Measurements from ENCODE around the gene MRPL34.
"Not testable (repeated sequence)": the region's sequence is repeated elsewhere in the genome, so short reads cannot be mapped to it uniquely, and the experiment has no call there.

The MRPL34 gene

DNA sequence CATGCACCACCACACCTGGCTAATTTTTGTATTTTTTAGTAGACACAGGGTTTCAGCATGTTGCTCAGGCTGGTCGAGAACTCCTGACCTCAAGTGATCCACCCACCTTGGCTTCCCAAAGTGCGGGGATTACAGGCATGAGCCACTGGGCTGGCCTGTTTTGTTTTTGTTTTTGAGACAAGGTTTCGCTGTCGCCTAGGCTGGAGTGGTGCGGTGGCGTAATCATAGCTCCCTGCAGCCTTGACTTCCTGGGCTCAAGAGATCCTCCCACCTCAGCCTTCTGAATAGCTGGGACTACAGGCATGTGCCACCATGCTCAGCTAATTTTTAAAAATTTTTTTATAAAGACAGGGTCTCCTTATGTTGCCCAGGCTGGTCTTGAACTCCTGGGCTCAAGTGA is 10.1 kb upstream of the MRPL34 start:
- H3K27ac Mint-ChIP-seq, DNase-seq, H3K9me3 Mint-ChIP-seq, H3K4me3 Mint-ChIP-seq, H3K27me3 Mint-ChIP-seq: not testable (repeated sequence)
- Mint-ChIP-seq H3K4me1 (ENCODE audit: low read depth) (peaks cover 14% of the 10 kb centered on the region), H3K36me3 (ENCODE audit: low read depth) (peaks cover 26% of the 10 kb centered on the region)

DNA sequence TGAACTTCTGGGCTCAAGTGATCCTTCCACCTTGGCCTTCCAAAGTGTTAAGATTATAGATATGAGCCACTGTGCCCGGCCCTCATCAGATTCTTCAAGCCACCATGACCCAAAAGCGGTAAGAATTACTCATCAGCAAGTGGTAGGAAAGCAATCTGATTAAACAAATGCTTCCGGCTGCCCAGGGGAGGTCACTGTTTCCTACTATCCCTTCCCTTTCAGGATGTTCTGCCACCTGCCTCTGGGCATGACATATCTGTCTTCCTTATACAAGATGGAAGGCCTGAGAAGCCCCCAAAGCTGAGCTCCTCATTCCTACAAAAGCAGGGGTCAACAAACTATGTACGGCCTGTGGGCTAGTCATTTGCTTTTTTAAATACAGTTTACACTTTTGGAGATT is 9.4 kb upstream of the MRPL34 start:
- H3K9me3 Mint-ChIP-seq: no peaks in the 10 kb centered on the region
- H3K27me3 Mint-ChIP-seq: no peaks in the 10 kb centered on the region
- no peak for DNase-seq
- H3K36me3 Mint-ChIP-seq (ENCODE audit: low read depth): peaks cover 29% of the 10 kb centered on the region
- H3K27ac Mint-ChIP-seq: peak overlapping the region; percentile 71
- H3K4me3 Mint-ChIP-seq: no peak overlapping the region
- peaks cover 14% of the 10 kb centered on the region for H3K4me1 Mint-ChIP-seq (ENCODE audit: low read depth)

DNA sequence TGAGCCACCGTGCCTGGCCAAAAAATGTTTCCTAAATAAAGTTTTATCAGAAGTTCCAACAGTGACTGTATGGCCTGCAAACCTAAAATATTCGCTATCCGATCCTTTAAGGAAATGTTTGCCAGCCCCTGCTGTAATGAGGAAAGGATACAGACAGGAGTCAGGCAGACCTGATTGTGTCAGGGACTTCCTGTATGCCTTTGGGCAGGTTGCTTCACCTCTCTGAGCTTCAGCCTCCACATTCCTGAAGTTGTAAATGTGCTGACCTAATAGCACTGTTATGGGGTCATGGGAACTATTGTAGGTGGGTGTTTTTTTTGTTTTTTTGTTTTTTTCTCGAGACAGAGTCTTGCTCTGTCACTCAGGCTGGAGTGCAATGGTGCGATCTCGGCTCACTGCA is 8.7 kb upstream of the MRPL34 start:
- no peak overlapping the region for H3K4me3 Mint-ChIP-seq
- peaks cover 31% of the 10 kb centered on the region for H3K36me3 Mint-ChIP-seq (ENCODE audit: low read depth)
- H3K4me1 Mint-ChIP-seq (ENCODE audit: low read depth): peaks cover 12% of the 10 kb centered on the region
- no peak for DNase-seq
- no peaks in the 10 kb centered on the region for H3K27me3 Mint-ChIP-seq
- H3K9me3 Mint-ChIP-seq: no peaks in the 10 kb centered on the region
- H3K27ac Mint-ChIP-seq: peak overlapping the region; percentile 61

DNA sequence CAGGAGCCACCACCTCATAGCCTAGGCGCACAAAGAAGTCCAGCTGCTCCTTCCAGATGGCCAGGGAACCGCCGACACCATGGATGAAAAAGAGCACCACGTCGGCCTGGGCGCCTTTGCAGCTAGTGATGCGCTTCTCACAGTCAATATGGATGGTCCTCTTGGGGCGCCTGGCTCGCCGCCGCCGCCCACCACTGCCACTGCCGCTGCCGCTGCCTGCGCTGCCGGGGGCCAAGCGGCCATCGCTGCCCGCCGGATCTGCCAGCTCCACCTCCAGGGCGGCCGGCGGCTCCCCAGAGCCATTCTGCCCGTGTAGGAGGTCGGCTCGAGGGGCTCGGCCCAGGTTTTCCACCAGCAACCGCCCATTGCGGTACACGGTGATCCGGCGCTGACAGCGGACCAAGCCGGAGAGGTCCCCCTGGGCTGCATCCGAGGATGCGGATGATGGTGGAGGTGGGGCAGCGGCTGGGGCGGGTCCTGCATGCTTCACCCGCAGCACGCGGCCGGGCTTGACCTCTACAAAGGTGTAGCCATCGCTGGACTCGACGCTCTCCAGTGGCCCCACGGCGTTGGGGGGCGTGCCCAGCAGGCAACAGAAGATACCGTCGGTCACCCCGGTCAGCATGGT is 4.6 kb upstream of the MRPL34 start:
- H3K27ac Mint-ChIP-seq: no peak overlapping the region
- H3K36me3 Mint-ChIP-seq (ENCODE audit: low read depth): peaks cover 23% of the 10 kb centered on the region
- H3K4me3 Mint-ChIP-seq: no peak overlapping the region

DNA sequence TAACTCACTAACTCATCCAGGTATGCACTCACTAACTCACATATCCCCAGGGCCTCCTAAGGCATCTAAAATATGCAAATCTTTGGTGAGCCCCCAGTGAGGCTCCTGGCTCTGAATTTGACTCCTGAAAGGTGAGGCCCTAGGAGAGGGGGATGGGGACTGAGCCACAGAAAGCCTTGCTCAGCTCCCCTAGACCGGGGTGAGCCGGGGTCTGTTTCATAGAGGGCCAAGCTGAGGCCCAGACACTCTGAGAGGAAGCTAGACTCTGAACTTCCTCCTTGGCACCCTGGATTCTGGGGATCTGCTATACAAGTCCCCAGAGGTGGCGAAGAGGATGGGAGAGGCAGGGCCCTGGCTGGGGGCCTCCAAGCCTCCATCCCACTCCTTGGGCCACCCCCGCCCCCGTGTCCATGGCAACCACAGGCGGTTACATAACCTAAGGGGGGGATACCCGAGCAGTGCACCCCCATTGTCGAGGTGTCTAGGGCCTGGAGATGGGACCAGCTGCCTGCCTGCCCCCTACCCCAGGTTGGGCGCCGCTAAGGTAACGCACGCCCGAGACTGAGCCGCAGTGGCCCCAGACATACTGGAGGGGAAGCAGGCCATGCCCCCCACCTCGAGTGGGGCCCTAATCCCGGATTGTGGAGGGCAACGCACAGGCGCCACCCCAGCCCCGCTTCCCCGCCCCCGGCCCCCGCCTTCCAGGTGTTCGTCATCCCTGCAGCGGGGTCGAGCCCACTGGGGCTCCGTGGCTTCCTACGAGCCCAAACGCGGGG is 3.1 kb upstream of the MRPL34 start:
- no peak for DNase-seq
- Mint-ChIP-seq H3K9me3 (no peaks in the 10 kb centered on the region), H3K4me1 (ENCODE audit: low read depth) (peaks cover 32% of the 10 kb centered on the region)

More for the DNA sequence above, 4.6 kb upstream of the MRPL34 start:
- peaks cover 29% of the 10 kb centered on the region for H3K4me1 Mint-ChIP-seq (ENCODE audit: low read depth)
- no peak for DNase-seq
- no peaks in the 10 kb centered on the region for H3K9me3 Mint-ChIP-seq
- H3K27me3 Mint-ChIP-seq: no peaks in the 10 kb centered on the region

DNA sequence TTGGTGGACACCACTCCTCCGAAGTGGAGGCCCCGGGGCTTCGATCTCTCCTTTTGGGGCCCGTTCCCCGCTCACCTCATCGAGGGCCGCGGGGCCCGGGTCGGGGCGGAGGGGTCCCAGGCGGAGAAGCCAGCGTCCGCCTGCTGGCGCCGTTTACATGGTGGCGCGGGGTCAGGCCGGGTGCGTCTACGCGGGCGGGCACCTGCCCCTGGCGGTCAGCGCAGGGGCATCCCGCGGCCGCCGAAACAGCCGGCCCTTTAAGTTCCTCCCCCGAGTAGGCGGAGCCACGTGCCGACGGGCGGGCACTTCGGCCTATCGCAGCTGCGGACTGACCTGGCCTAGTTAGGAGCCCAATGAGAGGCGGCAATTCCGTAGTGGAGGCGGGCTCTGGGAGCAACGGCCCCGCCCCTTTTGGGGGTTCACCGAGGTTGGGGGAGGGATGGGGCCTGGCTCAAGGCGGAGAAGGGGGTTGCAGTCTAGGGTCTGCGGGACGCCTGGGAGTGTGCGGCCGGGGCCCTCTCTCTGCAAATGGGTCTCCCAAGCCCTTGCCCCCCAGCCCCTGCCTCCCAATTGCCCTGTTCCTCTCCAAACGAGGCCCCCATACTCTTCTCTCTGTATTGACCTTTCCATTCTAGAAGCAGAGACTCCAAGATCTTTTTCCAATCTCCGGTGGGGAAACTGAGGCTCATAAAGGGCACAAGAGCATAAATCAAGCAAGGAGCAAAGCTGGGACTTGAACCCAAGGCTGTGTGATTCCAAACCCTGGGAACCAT is 2.3 kb upstream of the MRPL34 start, which contains the start of gene ABHD8:
TSS of gene ABHD8 (minus strand) at position 259 of the 773 bp plus-strand sequence. CDS start 1,809 bp downstream, outside the sequence.
- H3K27ac Mint-ChIP-seq: no peak within 1 kb of the TSS
- H3K4me1 Mint-ChIP-seq (ENCODE audit: low read depth): peaks cover 37% of the 10 kb centered on the region
- DNase-seq: peak; percentile 95
- H3K36me3 Mint-ChIP-seq (ENCODE audit: low read depth): peaks cover 24% of the 10 kb centered on the region
- H3K27me3 Mint-ChIP-seq: no peaks in the 10 kb centered on the region
- H3K9me3 Mint-ChIP-seq: no peaks in the 10 kb centered on the region
- peak within 1 kb of the TSS; percentile 70 for H3K4me3 Mint-ChIP-seq

More for the DNA sequence above, 3.1 kb upstream of the MRPL34 start:
- H3K4me3 Mint-ChIP-seq: peak overlapping the region; percentile 70
- H3K36me3 Mint-ChIP-seq (ENCODE audit: low read depth): peaks cover 27% of the 10 kb centered on the region
- no peak overlapping the region for H3K27ac Mint-ChIP-seq
- no peaks in the 10 kb centered on the region for H3K27me3 Mint-ChIP-seq

DNA sequence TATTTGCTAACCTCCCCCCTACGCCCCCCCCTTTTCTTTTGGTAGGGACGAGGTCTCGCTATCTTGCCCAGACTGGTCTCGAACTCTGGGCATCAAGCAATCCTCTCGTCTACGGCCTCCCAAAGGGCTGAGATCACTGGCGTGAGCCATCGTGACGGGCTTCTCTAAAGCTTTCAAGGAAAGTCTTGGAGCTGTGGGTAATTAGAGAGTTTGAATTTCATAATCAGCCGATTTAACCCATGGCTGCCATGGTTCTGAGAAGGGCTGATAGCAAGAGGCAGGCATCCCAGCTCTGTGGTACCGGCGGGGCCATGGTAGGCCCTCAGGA is 1.8 kb upstream of the MRPL34 start:
- H3K9me3 Mint-ChIP-seq: no peaks in the 10 kb centered on the region
- no peaks in the 10 kb centered on the region for H3K27me3 Mint-ChIP-seq
- no peak overlapping the region for H3K27ac Mint-ChIP-seq
- peaks cover 38% of the 10 kb centered on the region for H3K4me1 Mint-ChIP-seq (ENCODE audit: low read depth)
- H3K36me3 Mint-ChIP-seq (ENCODE audit: low read depth): peaks cover 19% of the 10 kb centered on the region
- DNase-seq: no peak
- peak overlapping the region; percentile 70 for H3K4me3 Mint-ChIP-seq

DNA sequence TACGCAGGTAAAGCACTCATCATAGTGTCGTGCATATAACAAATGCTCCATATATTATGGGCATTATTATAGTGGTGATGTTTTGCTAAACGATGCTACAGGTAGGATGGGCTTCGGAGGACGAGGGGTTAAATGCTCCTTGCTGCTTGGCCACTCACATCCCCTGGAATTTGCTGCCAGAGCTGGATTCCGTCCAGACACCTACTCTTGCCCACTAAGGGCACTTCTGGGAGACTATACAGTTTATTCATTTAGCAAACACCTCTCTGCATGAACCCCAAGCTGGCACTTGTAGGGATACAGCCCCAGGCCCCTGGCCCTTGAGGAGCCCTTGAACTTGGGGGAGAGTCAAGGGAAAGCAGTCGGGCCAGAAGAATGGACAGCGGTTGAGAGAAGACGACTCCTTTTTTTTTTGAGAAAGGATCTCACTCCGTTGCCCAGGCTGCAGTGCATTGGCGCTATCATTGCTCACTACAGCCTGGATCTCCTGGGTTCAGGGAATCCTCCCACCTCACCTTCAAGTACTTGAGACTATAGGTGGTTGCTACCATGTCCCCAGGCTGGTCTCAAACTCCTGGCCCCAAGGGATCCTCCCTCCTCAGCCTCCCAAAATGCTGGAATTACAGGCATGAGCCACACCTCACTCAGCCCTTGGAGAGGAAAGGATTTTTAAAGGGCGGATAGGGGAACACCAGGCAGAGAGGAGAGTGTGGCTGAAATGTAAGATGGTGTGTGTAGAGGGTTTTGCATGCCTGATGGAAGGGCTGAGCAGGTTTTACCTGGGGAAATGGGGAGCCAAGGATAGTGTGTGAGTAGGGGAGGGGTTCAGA is 1.1 kb upstream of the MRPL34 start:
- H3K4me1 Mint-ChIP-seq (ENCODE audit: low read depth): peaks cover 40% of the 10 kb centered on the region
- H3K27ac Mint-ChIP-seq: peak overlapping the region; percentile 94
- peaks cover 22% of the 10 kb centered on the region for H3K36me3 Mint-ChIP-seq (ENCODE audit: low read depth)
- peak overlapping the region; percentile 94 for H3K4me3 Mint-ChIP-seq
- H3K27me3 Mint-ChIP-seq: no peaks in the 10 kb centered on the region
- H3K9me3 Mint-ChIP-seq: no peaks in the 10 kb centered on the region
- DNase-seq: no peak

DNA sequence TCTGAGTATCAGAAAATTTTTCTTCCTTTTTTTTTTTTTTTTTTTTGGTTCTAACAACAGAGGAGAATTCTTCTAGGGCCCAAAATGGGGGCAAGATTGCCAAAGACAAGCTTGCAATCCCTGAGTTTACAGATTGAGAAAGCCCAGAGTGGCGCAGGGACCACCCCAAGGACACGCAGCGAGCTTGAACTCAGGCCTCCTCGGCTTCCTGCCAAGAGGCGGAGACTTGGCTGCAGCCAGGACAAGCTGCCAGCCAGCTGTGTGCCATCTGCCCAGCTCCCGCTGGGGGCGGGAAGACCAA is 506 bp upstream of the MRPL34 start:
- Mint-ChIP-seq H3K27me3 (no peaks in the 10 kb centered on the region), H3K36me3 (ENCODE audit: low read depth) (peaks cover 28% of the 10 kb centered on the region), H3K9me3 (no peaks in the 10 kb centered on the region), H3K4me3 (peak overlapping the region; percentile 94), H3K4me1 (ENCODE audit: low read depth) (peaks cover 42% of the 10 kb centered on the region), H3K27ac (peak overlapping the region; percentile 94)
- DNase-seq: no peak

DNA sequence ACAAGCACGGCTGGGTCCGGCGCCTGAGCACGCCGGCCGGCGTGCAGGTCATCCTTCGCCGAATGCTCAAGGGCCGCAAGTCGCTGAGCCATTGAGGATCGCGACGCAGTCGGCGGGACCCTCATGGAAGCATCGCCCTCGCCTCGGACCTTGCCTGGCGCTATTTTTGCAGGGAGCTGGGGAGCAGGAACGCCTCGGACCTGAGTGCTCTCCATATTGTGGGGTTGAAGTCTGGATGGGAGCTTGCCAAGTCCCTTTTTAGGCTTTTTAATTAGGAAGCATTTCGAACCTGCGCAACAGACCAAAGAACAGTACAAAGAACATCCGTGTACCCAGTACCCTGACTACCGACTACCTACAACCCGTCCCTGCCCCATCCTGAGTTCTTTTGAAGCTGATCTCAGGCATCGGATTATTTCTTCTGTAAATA is 628 bp downstream of the MRPL34 start:
- Mint-ChIP-seq H3K27me3 (no peaks in the 10 kb centered on the region), H3K9me3 (no peaks in the 10 kb centered on the region), H3K36me3 (ENCODE audit: low read depth) (peaks cover 24% of the 10 kb centered on the region), H3K4me1 (ENCODE audit: low read depth) (peaks cover 52% of the 10 kb centered on the region), H3K27ac (peak overlapping the region; percentile 94), H3K4me3 (peak overlapping the region; percentile 94)
- no peak for DNase-seq

DNA sequence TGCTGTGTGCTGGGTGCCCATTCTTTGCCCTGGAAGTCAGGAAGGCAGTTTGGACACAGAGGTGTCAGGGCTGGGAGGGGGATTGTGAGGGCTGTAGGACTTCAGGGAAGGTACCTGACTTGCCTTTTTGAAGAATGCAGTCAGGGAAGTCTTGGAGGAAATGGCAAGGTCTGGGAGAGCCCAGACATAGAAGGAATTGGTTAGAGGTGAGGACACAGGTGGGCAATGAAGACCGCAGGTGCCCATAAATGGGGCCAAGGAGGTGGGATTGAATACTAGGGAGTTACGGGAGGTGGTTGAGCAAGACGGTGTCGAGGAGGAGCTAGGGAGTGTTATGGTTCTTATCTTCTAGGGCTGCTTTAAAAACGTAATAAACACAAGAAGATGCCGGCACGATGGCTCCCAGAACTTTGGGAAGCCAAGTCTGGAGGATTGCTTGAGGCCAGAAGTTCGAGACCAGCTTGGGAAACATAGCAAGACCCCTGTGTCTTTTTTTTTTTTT is 2.3 kb downstream of the MRPL34 start:
- Mint-ChIP-seq H3K4me3 (peak overlapping the region; percentile 94), H3K36me3 (ENCODE audit: low read depth) (peaks cover 37% of the 10 kb centered on the region), H3K27me3 (no peaks in the 10 kb centered on the region), H3K27ac (peak overlapping the region; percentile 0), H3K4me1 (ENCODE audit: low read depth) (peaks cover 51% of the 10 kb centered on the region), H3K9me3 (no peaks in the 10 kb centered on the region)
- DNase-seq: no peak

DNA sequence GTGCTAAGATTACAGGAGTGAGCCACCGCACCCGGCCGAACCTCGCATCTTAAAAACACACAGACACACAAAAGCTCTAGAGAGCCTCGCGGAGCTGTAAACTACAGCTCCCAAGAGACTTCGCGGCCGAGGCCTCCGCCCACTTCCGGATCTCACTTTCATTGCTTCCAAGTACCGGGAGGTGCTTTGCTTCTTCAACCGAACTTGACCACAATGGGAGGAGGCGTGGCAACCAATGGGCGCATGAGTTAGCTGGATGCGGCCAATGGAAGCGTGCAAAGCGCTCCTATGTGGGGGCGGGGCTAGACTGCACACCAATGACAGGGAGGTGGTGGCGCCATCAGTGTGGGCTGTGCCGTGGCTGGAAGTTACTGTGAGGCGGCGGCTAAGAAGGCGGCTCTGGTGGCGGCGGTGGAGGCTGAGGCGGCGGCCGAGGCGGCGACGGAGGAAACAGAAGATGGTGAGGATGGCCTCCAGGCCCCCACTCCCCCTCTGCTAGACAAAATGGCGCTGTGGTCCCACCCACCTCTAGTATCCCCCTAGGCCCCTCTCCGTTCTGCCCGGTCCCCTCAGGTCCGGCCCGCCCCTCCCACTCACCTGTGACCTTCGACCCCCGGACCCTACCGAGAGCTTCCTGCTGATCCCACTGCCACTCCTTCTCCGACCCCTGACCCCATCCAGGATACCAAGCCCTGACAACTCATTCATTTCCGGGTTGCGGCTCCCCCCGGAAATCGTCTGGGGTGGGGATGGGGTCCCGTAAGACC is 3.7 kb downstream of the MRPL34 start, which contains the start of gene DDA1:
TSS of gene DDA1 (plus strand) at position 366 of the 767 bp plus-strand sequence. CDS start at position 458, 92 bp downstream.
- peaks cover 49% of the 10 kb centered on the region for H3K36me3 Mint-ChIP-seq (ENCODE audit: low read depth)
- H3K27ac Mint-ChIP-seq: peak within 1 kb of the TSS; percentile 95
- peak; percentile 97 for DNase-seq
- H3K4me1 Mint-ChIP-seq (ENCODE audit: low read depth): peaks cover 45% of the 10 kb centered on the region
- H3K9me3 Mint-ChIP-seq: no peaks in the 10 kb centered on the region
- no peaks in the 10 kb centered on the region for H3K27me3 Mint-ChIP-seq
- peak within 1 kb of the TSS; percentile 95 for H3K4me3 Mint-ChIP-seq

DNA sequence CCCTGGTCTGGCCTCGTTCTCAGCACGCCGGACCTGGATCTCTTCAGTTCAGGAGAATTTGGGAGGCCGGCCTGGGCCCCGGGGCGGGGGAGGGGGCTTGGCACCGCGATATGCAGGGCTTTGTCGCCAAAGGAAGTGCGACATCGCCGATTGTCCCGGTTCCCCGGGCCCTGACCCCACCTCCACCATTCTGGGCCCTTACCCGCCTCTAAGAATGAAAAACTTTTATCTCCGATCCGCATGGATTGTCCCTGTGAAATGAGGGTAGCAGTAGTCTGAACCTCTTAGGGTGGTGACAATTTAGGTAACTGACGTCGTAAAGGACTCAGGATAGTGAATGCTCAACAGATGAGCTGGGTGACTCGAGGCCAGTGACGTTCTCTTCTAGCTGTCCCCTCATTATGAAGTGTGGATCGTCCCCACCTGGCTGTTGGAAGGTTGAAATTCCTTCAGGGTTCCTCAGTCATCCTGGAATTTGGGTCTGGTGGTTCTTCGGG is 4.3 kb downstream of the MRPL34 start:
- Mint-ChIP-seq H3K4me3 (peak overlapping the region; percentile 95), H3K27ac (peak overlapping the region; percentile 95), H3K27me3 (no peaks in the 10 kb centered on the region), H3K4me1 (ENCODE audit: low read depth) (peaks cover 41% of the 10 kb centered on the region), H3K9me3 (no peaks in the 10 kb centered on the region), H3K36me3 (ENCODE audit: low read depth) (peaks cover 54% of the 10 kb centered on the region)
- peak; percentile 66 for DNase-seq

All from activated T-cell treated with anti-CD3 and anti-CD28 coated beads, Interleukin-2, amount 50 U/mL, for 24 hours (primary cell).